ENCODE data around the gene PCBP1. TPM values are rescaled to one million over a fixed set of nuclear protein-coding genes. Genes with fewer than 3 reads are reported as not detected.
A peak's percentile ranks its signal among the peaks of the same experiment; 100 is the strongest.
"Not testable (repeated sequence)": the region's sequence is repeated elsewhere in the genome, so short reads cannot be mapped to it uniquely, and the experiment has no call there.

PCBP1 gene
- total RNA-seq, 1 donor from 2014 or later = 45.4 TPM

- Histone ChIP-seq H3K27ac (ENCODE audit: low read depth, low read length) (peak overlapping the region; percentile 67), H3K9ac (ENCODE audit: low read depth in 1 of 3, low read length in 3 of 3) (peak overlapping the region in 1 of 3 donors; percentile 59), H3K27me3 (ENCODE audit: control insufficient read depth in 3 of 3, insufficient read depth in 3 of 3, low read length in 3 of 3) (no peaks in the 10 kb centered on the region), H3K4me3 (ENCODE audit: low read length in 3 of 3) (peak overlapping the region in 1 of 3 donors; percentile 30), H3K36me3 (ENCODE audit: control insufficient read depth in 3 of 3, insufficient read depth in 3 of 3, low read length in 3 of 3) (no peaks in the 10 kb centered on the region), H3K9me3 (ENCODE audit: control insufficient read depth in 3 of 3, low read length in 3 of 3) (no peaks in the 10 kb centered on the region), H3K4me1 (ENCODE audit: control insufficient read depth in 3 of 3, insufficient read depth in 3 of 3, low read length in 3 of 3) (peaks cover 6 to 22% (median 13%) of the 10 kb centered on the region in 3 donors)
Observed at GRCh38 chr2:70094978-70095719, 7.9 kb downstream of the PCBP1 start.

GRCh38 chr2:70095720-70096670 lies 8.7 kb downstream of the PCBP1 start:
- H3K27me3 ChIP-seq (ENCODE audit: control insufficient read depth in 3 of 3, insufficient read depth in 3 of 3, low read length in 3 of 3) = no peaks in the 10 kb centered on the region
- H3K9me3 ChIP-seq (ENCODE audit: control insufficient read depth in 3 of 3, low read length in 3 of 3) = no peaks in the 10 kb centered on the region
- peak overlapping the region in 1 of 3 donors; percentile 30 for H3K4me3 ChIP-seq (ENCODE audit: low read length in 3 of 3)
- H3K4me1 ChIP-seq (ENCODE audit: control insufficient read depth in 3 of 3, insufficient read depth in 3 of 3, low read length in 3 of 3) = peaks cover 6 to 17% (median 12%) of the 10 kb centered on the region in 3 donors
- peak overlapping the region in 1 of 3 donors; percentile 59 for H3K9ac ChIP-seq (ENCODE audit: low read depth in 1 of 3, low read length in 3 of 3)
- H3K27ac ChIP-seq (ENCODE audit: low read depth, low read length) = peak overlapping the region; percentile 67
- no peaks in the 10 kb centered on the region for H3K36me3 ChIP-seq (ENCODE audit: control insufficient read depth in 3 of 3, insufficient read depth in 3 of 3, low read length in 3 of 3)

DNA sequence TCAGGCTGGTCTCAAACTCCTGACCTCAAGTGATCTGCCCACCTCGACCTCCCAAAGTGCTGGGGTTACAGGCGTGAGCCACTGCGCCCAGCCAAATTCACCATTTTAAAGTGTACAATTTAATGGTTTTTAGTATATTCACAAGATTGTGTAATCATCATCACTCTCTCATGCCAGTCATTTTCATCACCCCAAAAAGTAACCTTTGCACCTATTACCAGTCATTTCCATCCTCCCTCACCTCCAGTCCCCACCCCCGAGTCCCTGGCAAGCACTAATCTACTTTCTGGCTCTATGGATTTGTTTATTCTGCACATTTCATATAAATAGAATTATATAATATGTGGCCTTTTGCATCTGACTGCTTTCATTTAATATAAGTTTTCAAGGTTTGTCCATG lies 10.8 kb downstream of the PCBP1 start:
- peaks cover 6 to 17% (median 12%) of the 10 kb centered on the region in 3 donors for H3K4me1 ChIP-seq (ENCODE audit: control insufficient read depth in 3 of 3, insufficient read depth in 3 of 3, low read length in 3 of 3)
- H3K9ac ChIP-seq (ENCODE audit: low read depth in 1 of 3, low read length in 3 of 3) = no peak overlapping the region
- no peak overlapping the region for H3K27ac ChIP-seq (ENCODE audit: low read depth, low read length)
- H3K27me3 ChIP-seq (ENCODE audit: control insufficient read depth in 3 of 3, insufficient read depth in 3 of 3, low read length in 3 of 3) = no peaks in the 10 kb centered on the region
- no peak overlapping the region for H3K4me3 ChIP-seq (ENCODE audit: low read length in 3 of 3)
- H3K36me3 ChIP-seq (ENCODE audit: control insufficient read depth in 3 of 3, insufficient read depth in 3 of 3, low read length in 3 of 3) = no peaks in the 10 kb centered on the region
- no peaks in the 10 kb centered on the region for H3K9me3 ChIP-seq (ENCODE audit: control insufficient read depth in 3 of 3, low read length in 3 of 3)

GRCh38 chr2:70099270-70099669 lies 12.0 kb downstream of the PCBP1 start:
- Histone ChIP-seq H3K4me1 (ENCODE audit: control insufficient read depth in 3 of 3, insufficient read depth in 3 of 3, low read length in 3 of 3) (peaks cover 6 to 17% (median 14%) of the 10 kb centered on the region in 3 donors), H3K27ac (ENCODE audit: low read depth, low read length) (no peak overlapping the region), H3K9ac (ENCODE audit: low read depth in 1 of 3, low read length in 3 of 3) (no peak overlapping the region), H3K36me3 (ENCODE audit: control insufficient read depth in 3 of 3, insufficient read depth in 3 of 3, low read length in 3 of 3) (no peaks in the 10 kb centered on the region), H3K27me3 (ENCODE audit: control insufficient read depth in 3 of 3, insufficient read depth in 3 of 3, low read length in 3 of 3) (no peaks in the 10 kb centered on the region), H3K9me3 (ENCODE audit: control insufficient read depth in 3 of 3, low read length in 3 of 3) (no peaks in the 10 kb centered on the region), H3K4me3 (ENCODE audit: low read length in 3 of 3) (no peak overlapping the region)

DNA sequence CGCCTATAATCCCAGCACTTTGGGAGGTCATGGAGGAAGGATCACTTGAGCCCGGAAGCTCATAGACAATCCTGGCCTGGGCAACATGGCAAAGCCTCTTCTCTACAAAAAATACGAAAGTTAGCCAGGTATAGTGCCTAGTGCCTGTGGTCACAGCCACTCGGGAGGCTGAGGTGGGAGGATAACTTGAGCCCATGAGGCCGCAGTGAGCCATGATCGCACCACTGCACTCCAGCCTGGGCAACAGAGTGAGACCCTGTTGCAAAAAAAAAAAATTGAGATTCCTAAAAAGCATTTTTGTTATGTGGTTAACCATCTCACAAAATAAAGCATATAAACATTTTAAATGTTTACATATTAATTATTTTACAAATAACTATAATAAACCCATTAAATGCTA lies 13.9 kb downstream of the PCBP1 start:
- Histone ChIP-seq H3K4me3 (ENCODE audit: low read length in 3 of 3) (no peak overlapping the region), H3K4me1 (ENCODE audit: control insufficient read depth in 3 of 3, insufficient read depth in 3 of 3, low read length in 3 of 3) (peaks cover 0 to 8% (median 4%) of the 10 kb centered on the region in 3 donors), H3K9ac (ENCODE audit: low read depth in 1 of 3, low read length in 3 of 3) (no peak overlapping the region), H3K27me3 (ENCODE audit: control insufficient read depth in 3 of 3, insufficient read depth in 3 of 3, low read length in 3 of 3) (no peaks in the 10 kb centered on the region), H3K36me3 (ENCODE audit: control insufficient read depth in 3 of 3, insufficient read depth in 3 of 3, low read length in 3 of 3) (no peaks in the 10 kb centered on the region), H3K9me3 (ENCODE audit: control insufficient read depth in 3 of 3, low read length in 3 of 3) (no peaks in the 10 kb centered on the region), H3K27ac (ENCODE audit: low read depth, low read length) (no peak overlapping the region)

DNA sequence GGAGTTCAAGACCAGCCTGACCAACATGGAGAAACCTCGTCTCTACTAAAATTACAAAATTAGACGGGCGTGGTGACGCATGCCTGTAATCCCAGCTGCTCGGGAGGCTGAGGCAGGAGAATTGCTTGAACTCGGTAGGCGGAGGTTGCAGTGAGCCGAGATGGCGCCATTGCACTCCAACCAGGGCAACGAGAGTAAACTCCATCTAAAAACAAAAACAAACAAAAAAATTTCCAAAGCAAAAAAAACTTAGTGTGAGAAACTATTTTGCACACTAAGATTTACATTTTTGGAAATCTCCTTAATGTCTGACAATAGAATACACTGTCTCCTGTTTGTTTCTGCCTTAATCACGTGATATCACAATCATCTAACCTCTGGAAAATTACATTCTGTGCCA lies 14.4 kb downstream of the PCBP1 start:
- H3K27ac ChIP-seq (ENCODE audit: low read depth, low read length); H3K4me3 ChIP-seq (ENCODE audit: low read length in 3 of 3); H3K27me3 ChIP-seq (ENCODE audit: control insufficient read depth in 3 of 3, insufficient read depth in 3 of 3, low read length in 3 of 3); H3K9me3 ChIP-seq (ENCODE audit: control insufficient read depth in 3 of 3, low read length in 3 of 3); H3K9ac ChIP-seq (ENCODE audit: low read depth in 1 of 3, low read length in 3 of 3); H3K36me3 ChIP-seq (ENCODE audit: control insufficient read depth in 3 of 3, insufficient read depth in 3 of 3, low read length in 3 of 3); H3K4me1 ChIP-seq (ENCODE audit: control insufficient read depth in 3 of 3, insufficient read depth in 3 of 3, low read length in 3 of 3): not testable (repeated sequence)

DNA sequence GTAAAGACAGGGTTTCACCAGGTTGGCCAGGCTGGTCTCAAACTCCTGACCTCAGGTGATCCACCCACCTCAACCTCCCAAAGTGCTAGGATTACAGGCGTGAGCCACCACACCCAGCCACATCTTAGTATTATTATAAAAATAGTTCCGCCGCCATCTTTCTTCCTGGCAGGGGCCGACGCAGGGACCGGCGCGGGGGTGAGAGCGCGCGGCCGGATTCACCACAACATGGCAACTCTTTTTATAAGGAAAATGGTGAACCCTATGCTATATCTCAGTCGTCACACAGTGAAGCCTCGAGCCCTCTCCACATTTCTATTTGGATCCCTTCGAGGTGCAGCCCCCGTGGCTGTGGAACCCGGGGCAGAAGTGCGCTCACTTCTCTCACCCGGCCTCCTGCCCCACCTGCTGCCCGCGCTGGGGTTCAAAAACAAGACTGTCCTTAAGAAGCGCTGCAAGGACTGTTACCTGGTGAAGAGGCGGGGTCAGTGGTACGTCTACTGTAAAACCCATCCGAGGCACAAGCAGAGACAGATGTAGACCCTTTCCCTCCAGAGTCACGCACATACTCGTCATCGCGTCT lies 15.1 kb downstream of the PCBP1 start:
- H3K27me3 ChIP-seq (ENCODE audit: control insufficient read depth in 3 of 3, insufficient read depth in 3 of 3, low read length in 3 of 3); H3K9ac ChIP-seq (ENCODE audit: low read depth in 1 of 3, low read length in 3 of 3); H3K4me1 ChIP-seq (ENCODE audit: control insufficient read depth in 3 of 3, insufficient read depth in 3 of 3, low read length in 3 of 3); H3K36me3 ChIP-seq (ENCODE audit: control insufficient read depth in 3 of 3, insufficient read depth in 3 of 3, low read length in 3 of 3); H3K27ac ChIP-seq (ENCODE audit: low read depth, low read length); H3K4me3 ChIP-seq (ENCODE audit: low read length in 3 of 3); H3K9me3 ChIP-seq (ENCODE audit: control insufficient read depth in 3 of 3, low read length in 3 of 3): not testable (repeated sequence)

- Histone ChIP-seq H3K27ac (ENCODE audit: low read depth, low read length) (no peak overlapping the region), H3K4me3 (ENCODE audit: low read length in 3 of 3) (no peak overlapping the region), H3K4me1 (ENCODE audit: control insufficient read depth in 3 of 3, insufficient read depth in 3 of 3, low read length in 3 of 3) (peaks cover 0 to 15% (median 12%) of the 10 kb centered on the region in 3 donors), H3K36me3 (ENCODE audit: control insufficient read depth in 3 of 3, insufficient read depth in 3 of 3, low read length in 3 of 3) (no peaks in the 10 kb centered on the region), H3K9me3 (ENCODE audit: control insufficient read depth in 3 of 3, low read length in 3 of 3) (no peaks in the 10 kb centered on the region), H3K27me3 (ENCODE audit: control insufficient read depth in 3 of 3, insufficient read depth in 3 of 3, low read length in 3 of 3) (no peaks in the 10 kb centered on the region), H3K9ac (ENCODE audit: low read depth in 1 of 3, low read length in 3 of 3) (no peak overlapping the region)
Observed at GRCh38 chr2:70103531-70104061, 16.3 kb downstream of the PCBP1 start.

DNA sequence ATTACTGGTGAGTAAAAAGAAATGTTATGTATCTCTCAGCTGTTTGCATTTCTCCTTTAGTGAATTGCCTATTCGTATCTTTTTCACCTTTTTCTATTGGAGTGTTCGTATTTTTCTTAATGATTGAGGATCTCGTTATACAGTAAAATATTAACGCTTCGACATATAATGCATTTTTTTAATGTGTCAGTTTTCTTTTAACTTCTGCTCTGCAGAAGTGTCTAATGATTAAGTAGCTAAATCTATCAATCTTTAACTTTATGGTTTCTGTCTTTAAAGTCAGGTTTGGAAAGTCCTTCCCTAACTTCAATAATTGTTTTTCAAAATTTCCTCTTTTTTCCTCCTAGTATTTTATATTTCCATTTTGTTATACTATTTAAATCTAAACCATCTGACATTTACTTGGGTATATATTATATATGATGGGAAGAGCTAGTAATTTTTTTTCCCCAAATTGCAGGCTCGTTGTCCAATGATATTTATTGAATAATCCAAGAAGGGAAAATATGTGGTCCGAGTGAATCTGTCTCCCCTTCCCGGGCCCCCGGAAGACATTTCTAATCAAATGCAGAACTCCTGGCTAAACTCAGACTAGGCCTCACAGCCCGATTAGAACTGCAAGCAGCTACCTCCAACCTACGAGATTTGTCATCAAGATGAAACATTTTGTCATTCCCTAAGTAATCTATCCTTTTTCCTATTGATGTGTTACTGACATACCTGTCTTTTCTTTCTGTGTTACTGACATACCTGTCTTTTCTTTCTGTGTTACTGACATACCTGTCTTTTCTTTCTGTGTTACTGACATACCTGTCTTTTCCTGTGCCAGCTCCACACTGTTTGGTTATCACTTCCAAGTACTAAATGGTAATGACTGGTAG lies 17.2 kb downstream of the PCBP1 start:
- Histone ChIP-seq H3K4me1 (ENCODE audit: control insufficient read depth in 3 of 3, insufficient read depth in 3 of 3, low read length in 3 of 3) (peaks cover 0 to 19% (median 17%) of the 10 kb centered on the region in 3 donors), H3K36me3 (ENCODE audit: control insufficient read depth in 3 of 3, insufficient read depth in 3 of 3, low read length in 3 of 3) (no peaks in the 10 kb centered on the region), H3K27ac (ENCODE audit: low read depth, low read length) (no peak overlapping the region), H3K9ac (ENCODE audit: low read depth in 1 of 3, low read length in 3 of 3) (peak overlapping the region in 2 of 3 donors; percentile 27), H3K4me3 (ENCODE audit: low read length in 3 of 3) (peak overlapping the region in 1 of 3 donors; percentile 21), H3K27me3 (ENCODE audit: control insufficient read depth in 3 of 3, insufficient read depth in 3 of 3, low read length in 3 of 3) (no peaks in the 10 kb centered on the region), H3K9me3 (ENCODE audit: control insufficient read depth in 3 of 3, low read length in 3 of 3) (no peaks in the 10 kb centered on the region)

All from skeletal muscle tissue (tissue), 4 donors.